Liver (tissue), 9 donors: ENCODE data around the gene ADCY7. TPM values are rescaled to one million over a fixed set of nuclear protein-coding genes. Genes with fewer than 3 reads are reported as not detected.

ENCODE experiments used
- DNase-seq: peaks from one replicate; pipeline ENCODE4 v3.0.0-alpha.2; 2017; ENCODE audit warnings: low spot score
- H3K27ac ChIP-seq, 2 donors: one replicate each; pipeline ENCODE4 v1.7.0; 2013; ENCODE audit warnings: inconsistent platforms in 2 of 2, low read length in 2 of 2, control low read depth in 1 of 2, low read depth in 1 of 2, mild to moderate bottlenecking in 1 of 2
- H3K27me3 ChIP-seq, 4 donors: one replicate each; pipeline versions ENCODE4 v1.6.1 to v1.7.0; 2013; ENCODE audit warnings: low read length in 3 of 4, inconsistent platforms in 1 of 4, mild to moderate bottlenecking in 1 of 4, moderate library complexity in 1 of 4; ENCODE audit not compliant: control insufficient read depth in 4 of 4, insufficient read depth in 4 of 4
- H3K36me3 ChIP-seq, 4 donors: one replicate each; pipeline versions ENCODE4 v1.6.1 to v1.7.0; 2013; ENCODE audit warnings: low read length in 3 of 4, mild to moderate bottlenecking in 3 of 4, low read depth in 1 of 4, moderate library complexity in 1 of 4; ENCODE audit not compliant: control insufficient read depth in 4 of 4, insufficient read depth in 3 of 4
- H3K4me1 ChIP-seq, 4 donors: one replicate each; pipeline versions ENCODE4 v1.6.1 to v1.7.0; 2013; ENCODE audit warnings: low read length in 3 of 4, mild to moderate bottlenecking in 3 of 4, moderate library complexity in 1 of 4; ENCODE audit not compliant: control insufficient read depth in 4 of 4, insufficient read depth in 4 of 4
- H3K4me3 ChIP-seq, 3 donors: one replicate each; pipeline versions ENCODE4 v1.6.1 to v1.7.0; 2013; ENCODE audit warnings: low read length in 3 of 3, control low read depth in 1 of 3, low read depth in 1 of 3, mild to moderate bottlenecking in 1 of 3
- H3K9ac ChIP-seq, 2 donors: one replicate each; pipeline ENCODE4 v1.7.0; 2013; ENCODE audit warnings: low read length in 2 of 2, mild to moderate bottlenecking in 2 of 2, moderate library complexity in 2 of 2, control low read depth in 1 of 2, low read depth in 1 of 2
- H3K9me3 ChIP-seq, 4 donors: one replicate each; pipeline versions ENCODE4 v1.6.1 to v1.7.0; 2013; ENCODE audit warnings: low read length in 3 of 4; ENCODE audit not compliant: control insufficient read depth in 4 of 4
- ATF3 ChIP-seq: IDR thresholded peaks from 2 replicates; pipeline ENCODE4 v1.6.1; 2016; ENCODE audit warnings: antibody characterized with exemption
- EGR1 ChIP-seq, 2 donors: IDR thresholded peaks; 2 replicates each; pipeline ENCODE4 v1.6.1; 2016 to 2018; ENCODE audit warnings: antibody characterized with exemption in 2 of 2, low read depth in 2 of 2
- FOXA1 ChIP-seq: IDR thresholded peaks from 2 replicates; pipeline ENCODE4 v1.6.1; 2016; ENCODE audit warnings: antibody characterized with exemption
- GABPA ChIP-seq, 2 donors: IDR thresholded peaks in 1 of 2; conservative IDR thresholded peaks in 1 of 2; 2 replicates each; pipeline ENCODE4 v1.6.1; 2016; ENCODE audit warnings: antibody characterized with exemption in 2 of 2, mild to moderate bottlenecking in 1 of 2, moderate library complexity in 1 of 2
- HNF4A ChIP-seq, 2 donors: conservative IDR thresholded peaks; 2 replicates each; pipeline ENCODE4 v1.6.1; 2016; ENCODE audit warnings: antibody characterized with exemption in 2 of 2, mild to moderate bottlenecking in 2 of 2
- HNF4G ChIP-seq: IDR thresholded peaks from 2 replicates; pipeline ENCODE4 v1.6.1; 2016; ENCODE audit warnings: antibody characterized with exemption
- MAX ChIP-seq: IDR thresholded peaks from 2 replicates; pipeline ENCODE4 v1.6.1; 2016; ENCODE audit warnings: antibody characterized with exemption
- NR2F2 ChIP-seq: IDR thresholded peaks from 2 replicates; pipeline ENCODE4 v1.6.1; 2016; ENCODE audit warnings: antibody characterized with exemption
- RAD21 ChIP-seq, 2 donors: IDR thresholded peaks; 2 replicates each; pipeline ENCODE4 v1.6.1; 2016; ENCODE audit warnings: antibody characterized with exemption in 2 of 2, mild to moderate bottlenecking in 2 of 2
- RXRA ChIP-seq, 2 donors: IDR thresholded peaks; 2 replicates each; pipeline ENCODE4 v1.6.1; 2017 to 2018; ENCODE audit warnings: antibody characterized with exemption in 2 of 2, mild to moderate bottlenecking in 1 of 2
- SP1 ChIP-seq: IDR thresholded peaks from 2 replicates; pipeline ENCODE4 v1.6.1; 2018; ENCODE audit warnings: antibody characterized with exemption, mild to moderate bottlenecking
- TAF1 ChIP-seq: conservative IDR thresholded peaks from 2 replicates; pipeline ENCODE4 v1.6.1; 2016; ENCODE audit warnings: antibody characterized with exemption, mild to moderate bottlenecking
- YY1 ChIP-seq: IDR thresholded peaks from 2 replicates; pipeline ENCODE4 v1.6.1; 2016; ENCODE audit warnings: antibody characterized with exemption, mild to moderate bottlenecking
- ZBTB33 ChIP-seq: IDR thresholded peaks from 2 replicates; pipeline ENCODE4 v1.6.1; 2016; ENCODE audit warnings: antibody characterized with exemption
- WGBS: extraction: QIAGEN DNeasy Blood & Tissue Kit; methylation state at CpG from one replicate; pipeline ENCODE4 v1.1.7; 2013; 5-methylcytosine and 5-hydroxymethylcytosine counted together
- polyA plus RNA-seq, 2 donors: library from polyadenylated mRNA; stranded (reverse) in 1 of 2; unstranded in 1 of 2; fragments of 200-250 nt in 1 of 2; fragments of >200 nt in 1 of 2; fragmentation: Nextera tagmentation in 1 of 2; extraction: Ambion mirVana in 1 of 2; gene quantifications; one replicate each; pipeline versions ENCODE4 v1.2.1 to v1.2.3, GENCODE V29; 2013 to 2015
- total RNA-seq, 2 donors: library from RNA; depleted of rRNA; stranded (reverse); fragments of >200 nt; gene quantifications; one replicate each; pipeline ENCODE4 v1.2.3, GENCODE V29; 2014
- TF ChIP-seq, protein P1 (sequence below): IDR thresholded peaks from 2 replicates; pipeline ENCODE4 v1.6.1; 2016; ENCODE audit warnings: antibody characterized with exemption, mild to moderate bottlenecking
- donor health status: healthy.
- donor health status: healthy.
- donor health status: healthy.
- donor health status: healthy.
- donor health status: healthy.

ADCY7 gene
- total and polyA plus RNA-seq, 4 donors, result 1.8 to 43.9 (median 7.4) TPM

- H3K27me3 ChIP-seq, result no peaks in the 10 kb centered on the region
- no peak overlapping the region for H3K9ac ChIP-seq
- no peak for DNase-seq
- H3K4me3 ChIP-seq, result no peak overlapping the region
- H3K4me1 ChIP-seq, result no peaks in the 10 kb centered on the region
- peaks cover 4 to 56% (median 49%) of the 10 kb centered on the region in 4 donors for H3K36me3 ChIP-seq
- H3K9me3 ChIP-seq, result no peaks in the 10 kb centered on the region
- TF ChIP-seq NR2F2, result no peak
- no peak for TF ChIP-seq SP1
- TF ChIP-seq ATF3, result no peak
- TF ChIP-seq EGR1 (IDR thresholded peaks at IDR 0.05; ENCODE audit: low read depth in 2 of 2), result no peak
- TF ChIP-seq TAF1, result no peak
- no peak for TF ChIP-seq HNF4G
- TF ChIP-seq MAX, result no peak
- no peak for TF ChIP-seq RXRA (IDR thresholded peaks at IDR 0.05)
- 93% methylated on average over 15 of the region's 15 CpGs for WGBS
- no peak overlapping the region for H3K27ac ChIP-seq
Observed at GRCh38 chr16:50315346-50315997, 49.1 kb downstream of the ADCY7 start.

- no peaks in the 10 kb centered on the region for H3K27me3 ChIP-seq
- peaks cover 4 to 62% (median 53%) of the 10 kb centered on the region in 4 donors for H3K36me3 ChIP-seq
- no peak overlapping the region for H3K9ac ChIP-seq
- no peak for TF ChIP-seq ATF3
- TF ChIP-seq TAF1, result no peak
- no peak for DNase-seq
- H3K27ac ChIP-seq, result no peak overlapping the region
- no peak overlapping the region for H3K4me3 ChIP-seq
- WGBS, result 97% methylated on average over 12 of the region's 12 CpGs
- H3K4me1 ChIP-seq, result no peaks in the 10 kb centered on the region
- no peaks in the 10 kb centered on the region for H3K9me3 ChIP-seq
Observed at GRCh38 chr16:50316102-50316847, 49.9 kb downstream of the ADCY7 start.

DNA sequence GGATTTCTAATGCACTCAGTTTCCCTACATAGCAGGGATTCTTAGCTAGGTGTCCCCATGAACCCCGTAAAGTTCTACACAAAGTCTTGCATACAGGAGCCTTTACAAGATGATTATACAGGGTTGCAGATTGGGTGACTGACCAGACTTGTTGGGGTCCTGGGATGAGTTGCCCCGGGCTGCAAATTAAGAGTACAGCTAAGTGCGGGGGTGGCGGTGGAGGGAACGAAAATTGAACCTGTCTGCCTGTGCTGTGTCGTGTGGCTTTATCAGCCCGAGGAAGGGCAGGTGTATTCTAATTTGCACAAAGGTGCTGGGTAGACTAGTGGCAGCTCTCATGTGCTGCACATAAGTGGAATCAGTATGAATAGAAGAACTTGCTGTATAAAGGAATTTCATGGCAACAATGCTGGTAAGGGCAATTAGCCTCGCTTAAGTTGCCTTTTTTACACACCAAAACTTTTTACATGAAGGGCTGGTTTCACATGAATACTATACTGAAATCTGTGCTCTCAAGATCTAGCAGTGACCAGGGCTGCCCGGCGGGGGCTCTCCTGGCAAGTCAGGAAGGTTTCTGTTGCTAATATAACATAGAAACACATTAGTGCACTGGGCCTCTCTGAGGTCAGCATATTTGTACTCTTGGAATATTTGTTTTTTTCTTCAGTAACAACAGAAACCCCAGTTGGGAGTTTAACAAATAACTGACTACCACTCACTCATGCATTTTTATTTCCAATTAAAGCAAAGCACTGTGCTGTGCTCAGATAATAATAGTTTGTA is 50.7 kb downstream of the ADCY7 start:
- no peak overlapping the region for H3K9ac ChIP-seq
- DNase-seq, result no peak
- TF ChIP-seq, protein P1, sequence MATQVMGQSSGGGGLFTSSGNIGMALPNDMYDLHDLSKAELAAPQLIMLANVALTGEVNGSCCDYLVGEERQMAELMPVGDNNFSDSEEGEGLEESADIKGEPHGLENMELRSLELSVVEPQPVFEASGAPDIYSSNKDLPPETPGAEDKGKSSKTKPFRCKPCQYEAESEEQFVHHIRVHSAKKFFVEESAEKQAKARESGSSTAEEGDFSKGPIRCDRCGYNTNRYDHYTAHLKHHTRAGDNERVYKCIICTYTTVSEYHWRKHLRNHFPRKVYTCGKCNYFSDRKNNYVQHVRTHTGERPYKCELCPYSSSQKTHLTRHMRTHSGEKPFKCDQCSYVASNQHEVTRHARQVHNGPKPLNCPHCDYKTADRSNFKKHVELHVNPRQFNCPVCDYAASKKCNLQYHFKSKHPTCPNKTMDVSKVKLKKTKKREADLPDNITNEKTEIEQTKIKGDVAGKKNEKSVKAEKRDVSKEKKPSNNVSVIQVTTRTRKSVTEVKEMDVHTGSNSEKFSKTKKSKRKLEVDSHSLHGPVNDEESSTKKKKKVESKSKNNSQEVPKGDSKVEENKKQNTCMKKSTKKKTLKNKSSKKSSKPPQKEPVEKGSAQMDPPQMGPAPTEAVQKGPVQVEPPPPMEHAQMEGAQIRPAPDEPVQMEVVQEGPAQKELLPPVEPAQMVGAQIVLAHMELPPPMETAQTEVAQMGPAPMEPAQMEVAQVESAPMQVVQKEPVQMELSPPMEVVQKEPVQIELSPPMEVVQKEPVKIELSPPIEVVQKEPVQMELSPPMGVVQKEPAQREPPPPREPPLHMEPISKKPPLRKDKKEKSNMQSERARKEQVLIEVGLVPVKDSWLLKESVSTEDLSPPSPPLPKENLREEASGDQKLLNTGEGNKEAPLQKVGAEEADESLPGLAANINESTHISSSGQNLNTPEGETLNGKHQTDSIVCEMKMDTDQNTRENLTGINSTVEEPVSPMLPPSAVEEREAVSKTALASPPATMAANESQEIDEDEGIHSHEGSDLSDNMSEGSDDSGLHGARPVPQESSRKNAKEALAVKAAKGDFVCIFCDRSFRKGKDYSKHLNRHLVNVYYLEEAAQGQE, result no peak
- no peak for TF ChIP-seq RAD21 (IDR thresholded peaks at IDR 0.05)
- TF ChIP-seq HNF4G, result no peak
- no peak for TF ChIP-seq EGR1 (IDR thresholded peaks at IDR 0.05; ENCODE audit: low read depth in 2 of 2)
- TF ChIP-seq YY1, result no peak
- no peak for TF ChIP-seq NR2F2
- no peak for TF ChIP-seq GABPA (IDR thresholded peaks at IDR 0.05 in 1 of 2, conservative IDR thresholded peaks at IDR 0.05 in 1 of 2)
- TF ChIP-seq SP1, result no peak
- no peak for TF ChIP-seq RXRA (IDR thresholded peaks at IDR 0.05)
- TF ChIP-seq ZBTB33, result no peak
- TF ChIP-seq FOXA1, result no peak
- no peak for TF ChIP-seq HNF4A (conservative IDR thresholded peaks at IDR 0.05)
- H3K27me3 ChIP-seq, result no peaks in the 10 kb centered on the region
- WGBS, result 91% methylated on average over 10 of the region's 10 CpGs
- H3K36me3 ChIP-seq, result peaks cover 4 to 62% (median 57%) of the 10 kb centered on the region in 4 donors
- H3K27ac ChIP-seq, result no peak overlapping the region
- no peak overlapping the region for H3K4me3 ChIP-seq
- H3K9me3 ChIP-seq, result no peaks in the 10 kb centered on the region
- no peaks in the 10 kb centered on the region for H3K4me1 ChIP-seq
